Keratinocyte (primary cell): Measurements from ENCODE around the gene NAT10. TPM values are rescaled to one million over a fixed set of nuclear protein-coding genes. Genes with fewer than 3 reads are reported as not detected.

Experiments used
- DNase-seq: peaks from one replicate; pipeline ENCODE4 v3.0.0-alpha.2; 2011; ENCODE audit warnings: low read depth, missing footprints, low spot score
- FAIRE-seq: peaks from 2 replicates; lab custom pipeline; 2011; peaks lifted over from hg19 to GRCh38; lab: Jason Lieb, UNC
- H2AFZ ChIP-seq: 2 replicates; pipeline ENCODE4 v1.6.0; 2012; ENCODE audit warnings: low read length, control low read depth, inconsistent platforms; ENCODE audit not compliant: control insufficient read depth
- H3K27ac ChIP-seq: 2 replicates; pipeline ENCODE4 v1.5.1; 2011; ENCODE audit warnings: low read length; ENCODE audit not compliant: control insufficient read depth, insufficient read depth
- H3K27me3 ChIP-seq: 3 replicates; pipeline ENCODE4 v1.6.0; 2011; ENCODE audit warnings: low read length; ENCODE audit not compliant: control insufficient read depth, insufficient read depth; ENCODE audit errors: extremely low read depth
- H3K36me3 ChIP-seq, 2 experiments: 2 replicates in 1 of 2; 3 replicates in 1 of 2; pipeline ENCODE4 v1.5.1; 2011; ENCODE audit warnings: low read length in 2 of 2, mild to moderate bottlenecking in 1 of 2; ENCODE audit not compliant: control insufficient read depth in 2 of 2, insufficient read depth in 2 of 2; ENCODE audit errors: extremely low read depth in 1 of 2
- H3K4me1 ChIP-seq: 3 replicates; pipeline ENCODE4 v1.5.1; 2011; ENCODE audit warnings: low read length; ENCODE audit not compliant: control insufficient read depth, insufficient read depth; ENCODE audit errors: extremely low read depth
- H3K4me2 ChIP-seq: 3 replicates; pipeline ENCODE4 v1.6.0; 2011; ENCODE audit warnings: low read depth, low read length; ENCODE audit not compliant: control insufficient read depth, insufficient read depth; ENCODE audit errors: extremely low read depth
- H3K4me3 ChIP-seq, 3 experiments: fragments of 200-600 bp in 1 of 3; sonication (generic) in 1 of 3; 2 replicates in 2 of 3; 3 replicates in 1 of 3; pipeline ENCODE4 v1.5.1; 2011 to 2016; ENCODE audit warnings: low read length in 3 of 3, mild to moderate bottlenecking in 3 of 3, control low read depth in 2 of 3, inconsistent platforms in 1 of 3, low read depth in 1 of 3, mixed read lengths in 1 of 3, mixed run types in 1 of 3, moderate library complexity in 1 of 3; ENCODE audit not compliant: control insufficient read depth in 2 of 3, insufficient read depth in 2 of 3; ENCODE audit errors: extremely low read depth in 1 of 3
- H3K79me2 ChIP-seq: 2 replicates; pipeline ENCODE4 v1.6.0; 2012; ENCODE audit warnings: low read length; ENCODE audit not compliant: control insufficient read depth, insufficient read depth
- H3K9ac ChIP-seq: 3 replicates; pipeline ENCODE4 v1.6.0; 2011; ENCODE audit warnings: low read length; ENCODE audit not compliant: control insufficient read depth, insufficient read depth; ENCODE audit errors: extremely low read depth
- H3K9me1 ChIP-seq: 3 replicates; pipeline ENCODE4 v1.6.0; 2011; ENCODE audit warnings: low read length; ENCODE audit not compliant: control insufficient read depth, insufficient read depth; ENCODE audit errors: extremely low read depth
- H3K9me3 ChIP-seq: 2 replicates; pipeline ENCODE4 v1.5.1; 2012; ENCODE audit warnings: low read depth, low read length; ENCODE audit not compliant: control insufficient read depth
- H4K20me1 ChIP-seq: 3 replicates; pipeline ENCODE4 v1.6.0; 2011; ENCODE audit warnings: low read length; ENCODE audit not compliant: control insufficient read depth, insufficient read depth; ENCODE audit errors: extremely low read depth
- CTCF ChIP-seq, 3 experiments: IDR thresholded peaks in 1 of 3; conservative IDR thresholded peaks in 1 of 3; optimal IDR thresholded peaks in 1 of 3; 2 replicates in 2 of 3; 3 replicates in 1 of 3; pipeline versions ENCODE3 to v1.5.1; 2011; ENCODE audit warnings: low read length in 3 of 3, mild to moderate bottlenecking in 3 of 3, moderate library complexity in 2 of 3, control low read depth in 1 of 3, inconsistent platforms in 1 of 3; ENCODE audit not compliant: insufficient read depth in 2 of 3; ENCODE audit errors: extremely low read depth in 1 of 3
- EZH2 ChIP-seq: IDR thresholded peaks from one replicate; pipeline ENCODE4 v1.6.1; 2012; ENCODE audit warnings: inconsistent platforms, mild to moderate bottlenecking, low read length, moderate library complexity
- dilution Hi-C: fragments of 300-500 bp; cut with MboI; formaldehyde crosslinking; loops from one replicate; pipeline ENCODE4 v1.7.0; 2020; ENCODE audit warnings: low sequenced_read_pairs; ENCODE audit not compliant: extremely low pct_ligation_motif_present
- polyA plus RNA-seq, 5 experiments: library from polyadenylated mRNA; depleted of rRNA in 3 of 5; stranded (reverse) in 3 of 5; stranded (forward) in 1 of 5; unstranded in 1 of 5; fragments of >200 nt; gene quantifications; 1 replicate in 1 of 5; 2 replicates in 3 of 5; 3 replicates in 1 of 5; pipeline versions ENCODE4 v1.2.1 to v1.2.3, GENCODE V29; 2011 to 2012; ENCODE audit warnings: missing spikeins in 2 of 5, low read depth in 1 of 5, low replicate concordance in 1 of 5

Gene NAT10
- polyA plus RNA-seq, 1 donor (not counting 4 experiments of a cell fraction or from before 2014, with no cell fraction given), result 44.0 TPM

- TF ChIP-seq CTCF (optimal IDR thresholded peaks at IDR 0.05 in 1 of 3, IDR thresholded peaks at IDR 0.05 in 1 of 3, conservative IDR thresholded peaks at IDR 0.05 in 1 of 3; ENCODE audit: extremely low read depth in 1 of 3, insufficient read depth in 2 of 3, low read length in 3 of 3) (no peak), EZH2 (no peak)
- no peaks in the 10 kb centered on the region for H4K20me1 ChIP-seq
- H3K4me2 ChIP-seq, result no peak overlapping the region
- H3K9me3 ChIP-seq, result no peaks in the 10 kb centered on the region
- no peaks in the 10 kb centered on the region for H3K9me1 ChIP-seq
- H3K27me3 ChIP-seq, result no peaks in the 10 kb centered on the region
- no peak overlapping the region for H3K9ac ChIP-seq
- H3K27ac ChIP-seq, result no peak overlapping the region
- no peaks in the 10 kb centered on the region for H3K4me1 ChIP-seq
- H2AFZ ChIP-seq, result no peak overlapping the region
- H3K36me3 ChIP-seq, result peaks cover 43 to 51% of the 10 kb centered on the region in 2 experiments
- dilution Hi-C loops, result no loop called here
- H3K4me3 ChIP-seq, result no peak overlapping the region
- FAIRE-seq (no peak), DNase-seq (no peak)
- H3K79me2 ChIP-seq, result no peaks in the 10 kb centered on the region
These were observed 43.2 kb downstream of the NAT10 start for GRCh38 chr11:34148504-34149165.

- no peaks in the 10 kb centered on the region for H3K79me2 ChIP-seq
- DNase-seq (no peak), FAIRE-seq (no peak)
- H3K36me3 ChIP-seq, result peaks cover 42 to 48% of the 10 kb centered on the region in 2 experiments
- H3K9me3 ChIP-seq, result no peaks in the 10 kb centered on the region
- H3K27ac ChIP-seq, result no peak overlapping the region
- H3K27me3 ChIP-seq, result no peaks in the 10 kb centered on the region
- H4K20me1 ChIP-seq, result no peaks in the 10 kb centered on the region
- H3K9ac ChIP-seq, result no peak overlapping the region
- no peaks in the 10 kb centered on the region for H3K9me1 ChIP-seq
- dilution Hi-C loops, result no loop called here
- H2AFZ ChIP-seq, result no peak overlapping the region
- no peak overlapping the region for H3K4me2 ChIP-seq
- H3K4me1 ChIP-seq, result no peaks in the 10 kb centered on the region
- TF ChIP-seq EZH2 (no peak), CTCF (optimal IDR thresholded peaks at IDR 0.05 in 1 of 3, IDR thresholded peaks at IDR 0.05 in 1 of 3, conservative IDR thresholded peaks at IDR 0.05 in 1 of 3; ENCODE audit: extremely low read depth in 1 of 3, insufficient read depth in 2 of 3, low read length in 3 of 3) (no peak)
- no peak overlapping the region for H3K4me3 ChIP-seq
These were observed 43.8 kb downstream of the NAT10 start for GRCh38 chr11:34149274-34149673.
